Memory B cell (primary cell): ENCODE measurements around the gene ZC2HC1C.
A peak's percentile ranks its signal among the peaks of the same experiment; 100 is the strongest.

ENCODE experiments used
- ATAC-seq: fragments of 150-1000 bp; cut with Tn5 transposase; 2 replicates; pipeline ENCODE4 v1.10.0; 2021; ENCODE audit warnings: low read depth, mild to moderate bottlenecking, moderate library complexity
- DNase-seq, 2 donors: peaks; one replicate each; pipeline ENCODE4 v3.0.0; 2022; ENCODE audit warnings: low spot score in 2 of 2
- H3K27ac Mint-ChIP-seq: one replicate; pipeline ENCODE4 v1.8.0; 2022; ENCODE audit warnings: mild to moderate bottlenecking, moderate library complexity, mixed read lengths
- H3K27me3 Mint-ChIP-seq: one replicate; pipeline ENCODE4 v1.8.0; 2022; ENCODE audit warnings: mixed read lengths
- H3K36me3 Mint-ChIP-seq: one replicate; pipeline ENCODE4 v1.8.0; 2022; ENCODE audit warnings: mild to moderate bottlenecking, mixed read lengths
- H3K4me1 Mint-ChIP-seq: one replicate; pipeline ENCODE4 v1.8.0; 2022; ENCODE audit warnings: mixed read lengths
- H3K4me3 Mint-ChIP-seq: one replicate; pipeline ENCODE4 v1.8.0; 2022; ENCODE audit warnings: mild to moderate bottlenecking, moderate library complexity, mixed read lengths
- H3K9me3 Mint-ChIP-seq: one replicate; pipeline ENCODE4 v1.8.0; 2022; ENCODE audit warnings: mixed read lengths

ZC2HC1C gene

GRCh38 chr14:75069121-75069810 lies at the start of gene ZC2HC1C:
Gene ZC2HC1C, plus strand, starts transcription at chr14:75069641. Its CDS starts 933 bp downstream, at chr14:75070574.
- DNase-seq, result peak; percentile 29 to 49
- Mint-ChIP-seq H3K27ac (peak within 1 kb of the TSS; percentile 62), H3K4me3 (peak within 1 kb of the TSS; percentile 39), H3K4me1 (no peaks in the 10 kb centered on the region), H3K9me3 (no peaks in the 10 kb centered on the region), H3K27me3 (no peaks in the 10 kb centered on the region), H3K36me3 (no peaks in the 10 kb centered on the region)
- peak; percentile 76 for ATAC-seq

GRCh38 chr14:75022655-75023054 lies 46.8 kb upstream of the ZC2HC1C start:
- no peaks in the 10 kb centered on the region for H3K4me1 Mint-ChIP-seq
- no peak overlapping the region for H3K27ac Mint-ChIP-seq
- DNase-seq (no peak), ATAC-seq (no peak)
- H3K4me3 Mint-ChIP-seq, result no peak overlapping the region
- H3K36me3 Mint-ChIP-seq, result peaks cover 15% of the 10 kb centered on the region
- H3K27me3 Mint-ChIP-seq, result no peaks in the 10 kb centered on the region
- H3K9me3 Mint-ChIP-seq, result no peaks in the 10 kb centered on the region

- DNase-seq (no peak), ATAC-seq (no peak)
- Mint-ChIP-seq H3K9me3 (no peaks in the 10 kb centered on the region), H3K4me3 (no peak overlapping the region), H3K4me1 (no peaks in the 10 kb centered on the region), H3K36me3 (peaks cover 16% of the 10 kb centered on the region), H3K27ac (no peak overlapping the region), H3K27me3 (no peaks in the 10 kb centered on the region)
These were observed 46.3 kb upstream of the ZC2HC1C start for GRCh38 chr14:75023108-75023507.

GRCh38 chr14:75025082-75025481 lies 44.4 kb upstream of the ZC2HC1C start:
- Mint-ChIP-seq H3K4me3 (no peak overlapping the region), H3K4me1 (no peaks in the 10 kb centered on the region), H3K27ac (no peak overlapping the region), H3K9me3 (no peaks in the 10 kb centered on the region), H3K36me3 (peaks cover 14% of the 10 kb centered on the region), H3K27me3 (no peaks in the 10 kb centered on the region)
- DNase-seq (no peak), ATAC-seq (no peak)

- DNase-seq, result no peak
- Mint-ChIP-seq H3K4me1 (no peaks in the 10 kb centered on the region), H3K4me3 (no peak overlapping the region), H3K9me3 (no peaks in the 10 kb centered on the region), H3K36me3 (peaks cover 16% of the 10 kb centered on the region), H3K27me3 (no peaks in the 10 kb centered on the region), H3K27ac (no peak overlapping the region)
- no peak for ATAC-seq
These were observed 43.6 kb upstream of the ZC2HC1C start for GRCh38 chr14:75025876-75026275.

GRCh38 chr14:75030147-75030546 lies 39.3 kb upstream of the ZC2HC1C start:
- no peaks in the 10 kb centered on the region for H3K9me3 Mint-ChIP-seq
- no peak for ATAC-seq
- H3K27ac Mint-ChIP-seq, result no peak overlapping the region
- peaks cover 18% of the 10 kb centered on the region for H3K36me3 Mint-ChIP-seq
- H3K4me1 Mint-ChIP-seq, result no peaks in the 10 kb centered on the region
- H3K4me3 Mint-ChIP-seq, result no peak overlapping the region
- no peaks in the 10 kb centered on the region for H3K27me3 Mint-ChIP-seq
- no peak for DNase-seq

- Mint-ChIP-seq H3K4me3 (no peak overlapping the region), H3K27me3 (no peaks in the 10 kb centered on the region), H3K4me1 (no peaks in the 10 kb centered on the region), H3K9me3 (no peaks in the 10 kb centered on the region), H3K36me3 (peaks cover 27% of the 10 kb centered on the region), H3K27ac (no peak overlapping the region)
- ATAC-seq, result no peak
- DNase-seq, result no peak
These were observed 36.5 kb upstream of the ZC2HC1C start for GRCh38 chr14:75032939-75033338.

GRCh38 chr14:75040507-75040906 lies 28.9 kb upstream of the ZC2HC1C start:
- peaks cover 10% of the 10 kb centered on the region for H3K4me1 Mint-ChIP-seq
- H3K27me3 Mint-ChIP-seq, result no peaks in the 10 kb centered on the region
- no peaks in the 10 kb centered on the region for H3K9me3 Mint-ChIP-seq
- no peak for DNase-seq
- H3K27ac Mint-ChIP-seq, result no peak overlapping the region
- no peak overlapping the region for H3K4me3 Mint-ChIP-seq
- ATAC-seq, result no peak
- peaks cover 14% of the 10 kb centered on the region for H3K36me3 Mint-ChIP-seq

GRCh38 chr14:75040959-75041358 lies 28.5 kb upstream of the ZC2HC1C start:
- Mint-ChIP-seq H3K36me3 (peaks cover 11% of the 10 kb centered on the region), H3K27me3 (no peaks in the 10 kb centered on the region), H3K9me3 (no peaks in the 10 kb centered on the region), H3K4me3 (no peak overlapping the region), H3K4me1 (peaks cover 13% of the 10 kb centered on the region), H3K27ac (no peak overlapping the region)
- DNase-seq (no peak), ATAC-seq (no peak)

GRCh38 chr14:75041613-75042012 lies 27.8 kb upstream of the ZC2HC1C start:
- H3K36me3 Mint-ChIP-seq, result peaks cover 8% of the 10 kb centered on the region
- no peak for ATAC-seq

GRCh38 chr14:75042035-75042434 lies 27.4 kb upstream of the ZC2HC1C start:
- DNase-seq (no peak), ATAC-seq (no peak)
- H3K4me3 Mint-ChIP-seq, result no peak overlapping the region
- no peak overlapping the region for H3K27ac Mint-ChIP-seq
- H3K36me3 Mint-ChIP-seq, result peaks cover 4% of the 10 kb centered on the region
- H3K9me3 Mint-ChIP-seq, result no peaks in the 10 kb centered on the region
- no peaks in the 10 kb centered on the region for H3K27me3 Mint-ChIP-seq
- H3K4me1 Mint-ChIP-seq, result peaks cover 17% of the 10 kb centered on the region

More at GRCh38 chr14:75041613-75042012, 27.8 kb upstream of the ZC2HC1C start:
- no peaks in the 10 kb centered on the region for H3K9me3 Mint-ChIP-seq
- no peak for DNase-seq
- H3K27me3 Mint-ChIP-seq, result no peaks in the 10 kb centered on the region
- peaks cover 17% of the 10 kb centered on the region for H3K4me1 Mint-ChIP-seq
- H3K27ac Mint-ChIP-seq, result no peak overlapping the region
- H3K4me3 Mint-ChIP-seq, result no peak overlapping the region

- Mint-ChIP-seq H3K27me3 (no peaks in the 10 kb centered on the region), H3K4me1 (peaks cover 20% of the 10 kb centered on the region), H3K27ac (no peak overlapping the region), H3K4me3 (no peak overlapping the region), H3K9me3 (no peaks in the 10 kb centered on the region), H3K36me3 (peaks cover 4% of the 10 kb centered on the region)
- no peak for ATAC-seq
- DNase-seq, result no peak
These were observed 25.1 kb upstream of the ZC2HC1C start for GRCh38 chr14:75044322-75044721.

GRCh38 chr14:75044752-75045151 lies 24.7 kb upstream of the ZC2HC1C start:
- Mint-ChIP-seq H3K36me3 (peaks cover 5% of the 10 kb centered on the region), H3K4me1 (peaks cover 21% of the 10 kb centered on the region), H3K9me3 (no peaks in the 10 kb centered on the region), H3K27me3 (no peaks in the 10 kb centered on the region), H3K4me3 (no peak overlapping the region), H3K27ac (no peak overlapping the region)
- DNase-seq (no peak), ATAC-seq (no peak)

- no peak overlapping the region for H3K4me3 Mint-ChIP-seq
- peaks cover 5% of the 10 kb centered on the region for H3K36me3 Mint-ChIP-seq
- H3K27ac Mint-ChIP-seq, result no peak overlapping the region
- peaks cover 24% of the 10 kb centered on the region for H3K4me1 Mint-ChIP-seq
- H3K9me3 Mint-ChIP-seq, result no peaks in the 10 kb centered on the region
- H3K27me3 Mint-ChIP-seq, result no peaks in the 10 kb centered on the region
- DNase-seq, result no peak
- no peak for ATAC-seq
These were observed 23.2 kb upstream of the ZC2HC1C start for GRCh38 chr14:75046275-75046674.

GRCh38 chr14:75046899-75047298 lies 22.5 kb upstream of the ZC2HC1C start:
- DNase-seq, result no peak
- no peak overlapping the region for H3K4me3 Mint-ChIP-seq
- no peaks in the 10 kb centered on the region for H3K9me3 Mint-ChIP-seq
- no peak for ATAC-seq
- no peak overlapping the region for H3K27ac Mint-ChIP-seq
- peaks cover 28% of the 10 kb centered on the region for H3K4me1 Mint-ChIP-seq
- no peaks in the 10 kb centered on the region for H3K27me3 Mint-ChIP-seq
- H3K36me3 Mint-ChIP-seq, result peaks cover 5% of the 10 kb centered on the region
